Activated naive CD8-positive, alpha-beta T cell treated with anti-CD3 and anti-CD28 coated beads, Interleukin-2, amount 10 ng/mL, durations not matched to agents 7 days and 5 days (primary cell): ENCODE data around the gene PAFAH1B2. TPM values are rescaled to one million over a fixed set of nuclear protein-coding genes. Genes with fewer than 3 reads are reported as not detected.
A peak's percentile ranks its signal among the peaks of the same experiment; 100 is the strongest.

Source experiments
- ATAC-seq: fragments of 150-1000 bp; cut with Tn5 transposase; one replicate; pipeline ENCODE4 v1.10.0; 2021; ENCODE audit warnings: low read depth, moderate library complexity
- POLR2A ChIA-PET: fragments of 350-600 bp; sonication (Branson Sonifier 250); formaldehyde crosslinking; loops from one replicate; lab custom pipeline; 2021; ENCODE audit warnings: antibody characterized with exemption; lab: Charles Lee
- DNase-seq: peaks from one replicate; pipeline ENCODE4 v3.0.0; 2021
- H3K27ac Mint-ChIP-seq: one replicate; pipeline ENCODE4 v1.8.0; 2022; ENCODE audit warnings: mild to moderate bottlenecking, mixed read lengths
- H3K27me3 Mint-ChIP-seq: one replicate; pipeline ENCODE4 v1.8.0; 2022; ENCODE audit warnings: mild to moderate bottlenecking, moderate library complexity, mixed read lengths
- H3K36me3 Mint-ChIP-seq: one replicate; pipeline ENCODE4 v1.8.0; 2021; ENCODE audit warnings: mild to moderate bottlenecking, mixed read lengths
- H3K4me1 Mint-ChIP-seq: one replicate; pipeline ENCODE4 v1.8.0; 2021; ENCODE audit warnings: mixed read lengths
- H3K4me3 Mint-ChIP-seq: one replicate; pipeline ENCODE4 v1.8.0; 2022; ENCODE audit warnings: mild to moderate bottlenecking, moderate library complexity, mixed read lengths
- H3K9me3 Mint-ChIP-seq: one replicate; pipeline ENCODE4 v1.8.0; 2021; ENCODE audit warnings: mixed read lengths
- total RNA-seq, 2 experiments: library from RNA; stranded (reverse); gene quantifications; one replicate each; pipeline ENCODE4 v1.2.3, GENCODE V29; 2021

The PAFAH1B2 gene
- 10 to 100 TPM; 58.5 to 60.4 TPM for total RNA-seq

DNA sequence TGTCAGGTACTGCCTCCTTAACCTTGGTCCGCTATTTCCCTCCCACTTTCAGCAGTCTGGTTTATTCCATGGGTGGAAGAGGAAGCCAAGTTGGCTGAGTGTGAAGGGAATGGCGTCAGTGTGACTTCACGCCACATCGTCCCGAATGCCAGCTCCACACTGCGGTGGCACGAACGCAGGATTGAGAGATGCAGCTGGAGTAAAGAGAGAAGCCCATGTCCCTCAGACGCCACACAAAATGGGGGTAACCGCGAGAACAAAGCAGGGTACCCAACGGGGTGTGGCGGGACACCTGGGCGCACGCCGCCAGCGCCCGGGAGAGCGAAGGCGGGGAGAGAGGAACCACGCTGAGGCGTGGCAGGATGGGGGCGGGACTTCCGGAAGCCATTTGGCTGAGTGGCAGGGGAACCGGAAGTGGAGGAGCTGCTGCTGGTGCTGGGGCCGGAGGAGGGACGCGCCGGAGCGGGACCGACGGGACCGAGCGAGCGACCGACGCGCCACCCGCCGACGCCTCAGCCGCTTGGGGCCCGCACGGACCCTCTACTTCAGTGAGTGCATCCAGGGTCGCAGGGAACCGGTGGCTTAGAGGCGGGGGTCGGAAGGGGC is at the start of gene PAFAH1B2:
Gene PAFAH1B2 (plus strand): TSS at position 417 of the 606 bp plus-strand sequence. CDS start 8,161 bp downstream, outside the sequence.
- peaks cover 21% of the 10 kb centered on the region for H3K36me3 Mint-ChIP-seq
- peaks cover 35% of the 10 kb centered on the region for H3K4me1 Mint-ChIP-seq
- peaks cover 18% of the 10 kb centered on the region for H3K27me3 Mint-ChIP-seq
- peak within 1 kb of the TSS; percentile 95 for H3K27ac Mint-ChIP-seq
- POLR2A ChIA-PET: interaction anchor here (0.6 to 2.7 kb wide), 19 partner anchors 10 to 372 kb away, joined by 3 to 30 read pairs (median 3); partner anchors contain the start of genes BUD13, CEP164, PCSK7 and SIDT2
- peak; percentile 89 for ATAC-seq
- no peaks in the 10 kb centered on the region for H3K9me3 Mint-ChIP-seq
- peak; percentile 95 for DNase-seq
- H3K4me3 Mint-ChIP-seq: peak within 1 kb of the TSS; percentile 98

- Mint-ChIP-seq H3K27me3 (no peaks in the 10 kb centered on the region), H3K27ac (peak overlapping the region; percentile 28), H3K9me3 (peaks cover 4% of the 10 kb centered on the region), H3K36me3 (peaks cover 14% of the 10 kb centered on the region), H3K4me3 (peak overlapping the region; percentile 93), H3K4me1 (peaks cover 50% of the 10 kb centered on the region)
- POLR2A ChIA-PET: interaction anchor here (0.7 to 1.0 kb wide), 3 partner anchors 73 to 92 kb away, joined by 3 to 4 read pairs (median 3); no protein-coding TSS in a partner anchor
- ATAC-seq: no peak
- no peak for DNase-seq
These were observed 49.3 kb upstream of the PAFAH1B2 start for GRCh38 chr11:117094776-117095175.

DNA sequence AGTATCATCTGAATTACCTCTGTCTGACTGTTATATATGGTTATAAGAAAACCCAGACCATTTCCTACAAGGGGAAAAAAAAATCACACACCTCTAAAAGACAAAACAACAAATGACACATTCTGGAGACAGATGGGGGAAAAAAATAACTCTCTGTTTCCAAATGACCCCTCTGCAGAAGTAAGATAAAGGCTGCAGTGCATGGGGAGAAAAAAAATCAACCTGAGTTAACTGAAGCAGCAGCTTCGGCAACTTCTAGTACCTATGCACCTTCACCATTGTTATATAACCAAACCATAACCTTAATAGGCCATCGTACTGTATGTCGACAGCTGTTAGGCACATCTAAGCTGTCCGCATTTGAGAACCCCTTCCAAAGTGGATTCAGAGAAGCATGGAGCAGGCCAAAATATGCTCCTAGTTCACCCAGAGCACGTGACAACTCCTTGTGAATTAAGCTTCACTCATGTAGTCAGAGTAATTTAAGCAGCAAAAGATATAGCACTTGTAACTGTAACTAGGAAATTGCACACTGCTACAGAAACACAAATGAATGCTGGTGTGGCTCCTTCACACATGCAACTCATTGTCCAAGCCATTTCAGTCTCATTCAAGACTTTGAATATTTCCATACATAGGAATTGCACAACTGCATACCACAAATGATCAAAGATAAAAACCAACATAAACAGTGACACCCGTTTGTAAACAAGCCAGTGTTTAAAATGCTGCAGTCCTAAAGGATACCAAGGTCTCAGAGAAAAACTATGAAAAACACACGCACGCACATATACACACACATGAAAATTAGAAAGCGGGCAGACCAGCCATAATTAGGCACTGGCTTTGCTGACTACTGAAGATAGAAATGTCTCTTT is 48.6 kb upstream of the PAFAH1B2 start:
- ATAC-seq: no peak
- POLR2A ChIA-PET: interaction anchor here (0.7 to 1.0 kb wide), 3 partner anchors 73 to 92 kb away, joined by 3 to 4 read pairs (median 3); no protein-coding TSS in a partner anchor

DNA sequence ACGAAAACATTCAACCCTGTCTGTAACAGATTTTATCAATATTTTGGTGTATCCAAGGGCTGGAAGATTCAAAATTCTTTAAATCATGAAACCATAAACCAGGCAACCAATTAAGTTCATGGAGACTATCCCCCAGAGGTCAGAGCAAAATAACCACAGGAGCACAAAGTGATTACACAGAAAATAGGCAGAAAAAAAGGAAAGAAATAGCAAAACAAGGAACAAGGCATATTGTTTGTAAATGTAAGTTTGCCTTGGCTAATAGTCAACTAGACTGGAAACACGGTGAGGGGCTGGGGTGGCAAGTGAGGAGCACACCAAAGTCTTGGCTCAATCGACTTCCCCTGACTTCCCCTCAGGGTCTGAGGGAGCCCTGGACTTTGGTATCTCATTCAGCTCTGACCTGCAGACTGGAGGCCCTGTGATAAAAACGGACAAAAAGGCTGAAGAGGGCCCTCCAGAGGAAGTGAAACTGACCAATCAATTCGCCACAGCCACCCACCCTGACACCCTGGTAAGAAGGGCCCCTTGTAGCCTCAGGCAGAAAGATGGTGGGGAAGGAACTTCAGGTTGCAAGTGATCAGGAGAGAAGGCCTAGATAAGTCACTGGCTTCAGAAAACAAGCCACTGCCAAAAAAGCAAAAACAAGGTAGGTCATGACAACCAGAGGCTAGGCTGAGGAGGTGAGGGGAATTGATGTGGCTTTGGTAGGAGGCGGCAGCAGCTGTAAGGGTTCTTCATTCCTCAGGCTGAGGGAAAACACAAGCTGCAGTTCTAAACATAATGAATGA is 47.7 kb upstream of the PAFAH1B2 start:
- Mint-ChIP-seq H3K27ac (peak overlapping the region; percentile 84), H3K4me3 (peak overlapping the region; percentile 93)
- POLR2A ChIA-PET: interaction anchor here (0.5 to 3.7 kb wide), 6 partner anchors 48 to 924 kb away, joined by 3 to 31 read pairs (median 9); partner anchors contain the start of gene PAFAH1B2

More for the DNA sequence above, 48.6 kb upstream of the PAFAH1B2 start:
- Mint-ChIP-seq H3K9me3 (peaks cover 4% of the 10 kb centered on the region), H3K27me3 (no peaks in the 10 kb centered on the region), H3K4me3 (peak overlapping the region; percentile 93), H3K4me1 (peaks cover 50% of the 10 kb centered on the region), H3K36me3 (peaks cover 14% of the 10 kb centered on the region), H3K27ac (peak overlapping the region; percentile 84)
- DNase-seq: no peak

GRCh38 chr11:117097014-117097388 is 47.1 kb upstream of the PAFAH1B2 start:
- H3K9me3 Mint-ChIP-seq: peaks cover 4% of the 10 kb centered on the region
- H3K4me3 Mint-ChIP-seq: peak overlapping the region; percentile 93
- peaks cover 8% of the 10 kb centered on the region for H3K36me3 Mint-ChIP-seq
- DNase-seq (no peak), ATAC-seq (no peak)
- POLR2A ChIA-PET: interaction anchor here (0.5 to 3.7 kb wide), 8 partner anchors 47 to 924 kb away, joined by 3 to 31 read pairs (median 9); partner anchors contain the start of genes APOA1, PAFAH1B2 and ZPR1
- H3K27ac Mint-ChIP-seq: peak overlapping the region; percentile 84
- H3K4me1 Mint-ChIP-seq: peaks cover 49% of the 10 kb centered on the region
- no peaks in the 10 kb centered on the region for H3K27me3 Mint-ChIP-seq

More for the DNA sequence above, 47.7 kb upstream of the PAFAH1B2 start:
- Mint-ChIP-seq H3K27me3 (no peaks in the 10 kb centered on the region), H3K36me3 (peaks cover 12% of the 10 kb centered on the region), H3K9me3 (peaks cover 4% of the 10 kb centered on the region), H3K4me1 (peaks cover 50% of the 10 kb centered on the region)
- DNase-seq (peak; percentile 41), ATAC-seq (peak; percentile 29)

DNA sequence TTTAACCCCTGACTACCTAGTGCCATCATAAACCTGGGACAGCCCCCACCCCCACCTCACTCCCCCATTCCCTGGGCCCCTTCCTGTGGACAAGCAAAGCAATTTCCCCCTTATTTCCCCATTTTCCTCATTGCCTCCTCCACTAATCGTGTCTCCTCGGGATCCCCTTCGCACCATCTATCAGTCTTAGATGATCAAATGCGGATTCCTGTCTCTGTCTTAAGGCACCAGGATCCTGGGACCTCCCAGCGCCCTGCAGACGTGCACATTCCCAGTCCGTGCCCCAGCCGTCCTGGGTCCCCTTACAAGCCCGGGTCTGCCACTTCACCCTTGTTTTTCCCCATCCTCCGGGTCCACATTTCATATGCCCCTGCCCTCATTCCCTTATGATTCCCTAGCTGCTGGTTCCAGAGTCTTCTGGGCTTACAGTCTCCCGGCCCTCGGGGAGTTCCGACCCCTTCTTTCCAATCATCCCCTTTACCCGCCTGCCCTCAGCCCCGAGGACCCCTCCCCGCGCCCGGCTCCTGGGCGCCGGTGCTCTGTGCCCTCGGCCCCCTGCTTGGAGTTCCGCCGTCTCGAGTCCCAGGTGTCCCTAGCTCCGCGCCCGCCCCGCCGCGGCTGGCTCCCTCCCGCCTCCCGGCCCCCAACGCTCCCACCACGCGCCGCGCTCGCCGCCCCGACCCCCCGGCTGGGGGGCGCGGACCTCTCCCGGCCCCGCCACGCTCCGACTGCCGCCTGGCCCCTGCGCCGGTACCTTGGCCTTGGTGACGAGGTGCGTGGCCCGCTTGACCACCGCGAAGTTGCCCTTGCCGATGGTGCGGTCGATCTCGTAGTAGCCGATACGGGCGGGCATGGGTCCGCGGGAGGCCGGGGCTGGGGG is 46.5 kb upstream of the PAFAH1B2 start:
- no peaks in the 10 kb centered on the region for H3K9me3 Mint-ChIP-seq
- POLR2A ChIA-PET: interaction anchor here (0.5 to 3.7 kb wide), 9 partner anchors 47 to 923 kb away, joined by 3 to 31 read pairs (median 3); partner anchors contain the start of genes APOA1, PAFAH1B2 and ZPR1
- H3K27me3 Mint-ChIP-seq: no peaks in the 10 kb centered on the region
- H3K27ac Mint-ChIP-seq: peak overlapping the region; percentile 84
- DNase-seq: peak; percentile 49
- H3K36me3 Mint-ChIP-seq: peaks cover 2% of the 10 kb centered on the region
- peak overlapping the region; percentile 93 for H3K4me3 Mint-ChIP-seq
- peak; percentile 28 for ATAC-seq
- H3K4me1 Mint-ChIP-seq: peaks cover 43% of the 10 kb centered on the region

DNA sequence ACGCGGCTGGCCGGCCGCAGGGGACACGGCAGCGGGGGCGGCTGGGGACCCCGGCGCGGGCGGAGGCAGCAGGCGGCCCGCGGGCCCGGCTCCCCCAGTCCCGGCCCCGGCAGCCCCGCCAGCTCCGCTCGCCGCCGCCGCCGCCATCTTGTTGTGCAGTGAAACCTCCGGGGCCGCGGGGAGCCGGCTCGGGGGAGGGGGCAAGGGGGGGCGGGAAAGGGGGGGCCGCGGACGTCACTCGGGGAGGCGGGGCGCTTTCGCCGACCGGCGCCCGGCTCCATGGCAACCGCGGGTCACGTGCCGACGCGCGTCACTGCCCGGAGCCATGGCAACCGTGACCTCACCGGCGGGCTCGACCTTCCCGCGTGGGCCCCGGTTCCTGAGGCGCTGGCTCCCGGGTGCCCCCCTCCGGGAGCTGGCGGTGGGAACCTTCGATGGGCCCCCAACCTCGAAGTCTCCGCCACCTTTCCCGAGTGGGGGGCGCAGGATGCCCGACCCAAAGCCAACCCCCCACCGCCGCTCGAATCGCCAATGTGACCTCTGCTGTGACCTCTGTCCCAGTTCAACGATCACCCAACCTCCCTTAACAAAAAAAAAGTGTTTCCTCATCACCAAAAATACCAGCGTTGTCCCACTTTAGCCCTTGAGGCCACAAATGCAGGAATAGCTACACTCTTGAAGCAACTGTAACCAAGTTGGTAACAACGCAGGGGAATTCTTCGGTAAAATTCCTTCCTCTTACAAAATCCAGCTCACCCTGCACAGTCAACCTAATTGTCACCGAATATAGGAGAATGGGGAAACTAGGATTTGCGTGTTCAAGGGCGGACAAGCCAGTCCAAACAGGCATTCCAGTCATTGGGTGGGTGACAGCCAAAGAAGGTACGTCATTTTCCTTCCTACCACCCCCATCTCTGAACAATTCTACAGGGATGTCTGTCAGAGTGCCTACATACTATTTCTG is 45.5 kb upstream of the PAFAH1B2 start, which contains the start of gene SIK3:
Gene SIK3 (minus strand): TSS at position 160 of the 964 bp plus-strand sequence. CDS start 13 bp downstream, at position 147.
- H3K4me1 Mint-ChIP-seq: peaks cover 38% of the 10 kb centered on the region
- POLR2A ChIA-PET: interaction anchor here (0.6 to 3.7 kb wide), 7 partner anchors 46 to 262 kb away, joined by 3 to 31 read pairs (median 15); partner anchors contain the start of genes APOA1 and PAFAH1B2
- H3K27me3 Mint-ChIP-seq: no peaks in the 10 kb centered on the region
- ATAC-seq: peak; percentile 71
- H3K36me3 Mint-ChIP-seq: peaks cover 2% of the 10 kb centered on the region
- peak within 1 kb of the TSS; percentile 93 for H3K4me3 Mint-ChIP-seq
- H3K27ac Mint-ChIP-seq: peak within 1 kb of the TSS; percentile 93
- H3K9me3 Mint-ChIP-seq: no peaks in the 10 kb centered on the region
- DNase-seq: peak; percentile 95

- ATAC-seq (no peak), DNase-seq (no peak)
- Mint-ChIP-seq H3K4me1 (peaks cover 31% of the 10 kb centered on the region), H3K4me3 (no peak overlapping the region), H3K36me3 (no peaks in the 10 kb centered on the region), H3K27ac (no peak overlapping the region), H3K9me3 (no peaks in the 10 kb centered on the region), H3K27me3 (no peaks in the 10 kb centered on the region)
- POLR2A ChIA-PET: interaction anchor here (0.5 to 3.7 kb wide), 4 partner anchors 170 to 289 kb away, joined by 4 to 31 read pairs (median 10); partner anchors contain the start of gene APOA1
These were observed 44.4 kb upstream of the PAFAH1B2 start for GRCh38 chr11:117099696-117100095.

- Mint-ChIP-seq H3K4me3 (no peak overlapping the region), H3K27me3 (no peaks in the 10 kb centered on the region), H3K9me3 (no peaks in the 10 kb centered on the region), H3K27ac (no peak overlapping the region), H3K4me1 (peaks cover 23% of the 10 kb centered on the region), H3K36me3 (no peaks in the 10 kb centered on the region)
- DNase-seq (no peak), ATAC-seq (no peak)
- POLR2A ChIA-PET: no interaction called here
These were observed 43.5 kb upstream of the PAFAH1B2 start for GRCh38 chr11:117100556-117100955.

- POLR2A ChIA-PET: no interaction called here
- no peak for ATAC-seq
- DNase-seq: no peak
- peaks cover 2% of the 10 kb centered on the region for H3K27me3 Mint-ChIP-seq
- H3K4me1 Mint-ChIP-seq: peaks cover 4% of the 10 kb centered on the region
- no peak overlapping the region for H3K4me3 Mint-ChIP-seq
- no peaks in the 10 kb centered on the region for H3K36me3 Mint-ChIP-seq
- no peak overlapping the region for H3K27ac Mint-ChIP-seq
- H3K9me3 Mint-ChIP-seq: no peaks in the 10 kb centered on the region
These were observed 36.1 kb upstream of the PAFAH1B2 start for GRCh38 chr11:117107701-117108590.
